Limb (tissue), 2 donors: ENCODE data around the gene ANAPC1.
"Not testable (repeated sequence)": the region's sequence is repeated elsewhere in the genome, so short reads cannot be mapped to it uniquely, and the experiment has no call there.

Experiments
- DNase-seq, 2 donors: peaks; one replicate each; pipeline ENCODE4 v3.0.0-alpha.2; 2016; ENCODE audit errors: extremely low spot score in 2 of 2

Gene ANAPC1

GRCh38 chr2:111883661-111884591 is at the start of gene ANAPC1:
TSS of gene ANAPC1 (minus strand) at chr2:111884193. CDS start at chr2:111880825, 3,368 bp downstream.
- peak; percentile 89 to 91 for DNase-seq

- DNase-seq: no peak
Observed at GRCh38 chr2:111932841-111933291, 48.9 kb upstream of the ANAPC1 start.

- no peak for DNase-seq
Observed at GRCh38 chr2:111930875-111931274, 46.9 kb upstream of the ANAPC1 start.

GRCh38 chr2:111930409-111930808 is 46.4 kb upstream of the ANAPC1 start:
- no peak for DNase-seq

- no peak for DNase-seq
Observed at GRCh38 chr2:111927723-111928122, 43.7 kb upstream of the ANAPC1 start.

GRCh38 chr2:111924617-111925107 is 40.7 kb upstream of the ANAPC1 start:
- DNase-seq: no peak

GRCh38 chr2:111923276-111923804 is 39.3 kb upstream of the ANAPC1 start:
- peak; percentile 60 to 63 for DNase-seq

- no peak for DNase-seq
Observed at GRCh38 chr2:111919794-111920608, 36.0 kb upstream of the ANAPC1 start.

- no peak for DNase-seq
Observed at GRCh38 chr2:111919365-111919764, 35.4 kb upstream of the ANAPC1 start.

GRCh38 chr2:111918383-111918806 is 34.4 kb upstream of the ANAPC1 start:
- DNase-seq: peak; percentile 69 to 82

- no peak for DNase-seq
Observed at GRCh38 chr2:111917106-111917505, 33.1 kb upstream of the ANAPC1 start.

GRCh38 chr2:111912547-111912946 is 28.6 kb upstream of the ANAPC1 start:
- DNase-seq: no peak

- not testable (repeated sequence) for DNase-seq
Observed at GRCh38 chr2:111911295-111911977, 27.4 kb upstream of the ANAPC1 start.

GRCh38 chr2:111910609-111911277 is 26.8 kb upstream of the ANAPC1 start:
- DNase-seq: no peak

- not testable (repeated sequence) for DNase-seq
Observed at GRCh38 chr2:111909997-111910396, 26.0 kb upstream of the ANAPC1 start.

GRCh38 chr2:111909079-111909478 is 25.1 kb upstream of the ANAPC1 start:
- DNase-seq: no peak

- no peak for DNase-seq
Observed at GRCh38 chr2:111908578-111908977, 24.6 kb upstream of the ANAPC1 start.

GRCh38 chr2:111905990-111906735 is 22.2 kb upstream of the ANAPC1 start:
- DNase-seq: no peak

- not testable (repeated sequence) for DNase-seq
Observed at GRCh38 chr2:111905475-111905869, 21.5 kb upstream of the ANAPC1 start.
